ENCODE data around the gene ABCG5.

- TF ChIP-seq POLR2A (IDR thresholded peaks at IDR 0.05) (no peak), CTCF (IDR thresholded peaks at IDR 0.05) (no peak), POLR2AphosphoS5 (IDR thresholded peaks at IDR 0.05) (no peak)
Observed at GRCh38 chr2:43879261-43879660, 40.6 kb upstream of the ABCG5 start.
